Heart left ventricle (tissue), 16 donors: Measurements from ENCODE around the gene CUEDC2. TPM values are rescaled to one million over a fixed set of nuclear protein-coding genes. Genes with fewer than 3 reads are reported as not detected.

Source experiments
- ATAC-seq, 4 donors: fragments of 200-7000 bp; cut with Tn5 transposase; one replicate each; pipeline ENCODE4 v1.9.1; 2020 to 2022; ENCODE audit warnings: moderate library complexity in 4 of 4, mild to moderate bottlenecking in 3 of 4, moderate number of reproducible peaks in 1 of 4
- DNase-seq, 5 donors: peaks; one replicate each; pipeline ENCODE4 v3.0.0-alpha.2; 2020
- H3K27ac ChIP-seq, 12 donors: fragments of 200-600 bp; sonication (generic) in 4 of 12; one replicate each; pipeline versions ENCODE4 v1.5.0 to v1.8.0; 2016 to 2022; ENCODE audit warnings: mild to moderate bottlenecking in 2 of 12
- H3K27me3 ChIP-seq, 9 donors: fragments of 200-600 bp; sonication (generic) in 2 of 9; one replicate each; pipeline versions ENCODE4 v1.5.1 to v1.8.0; 2016 to 2022; ENCODE audit warnings: mild to moderate bottlenecking in 3 of 9
- H3K36me3 ChIP-seq, 9 donors: fragments of 200-600 bp; sonication (generic) in 2 of 9; one replicate each; pipeline versions ENCODE4 v1.5.0 to v1.8.0; 2018 to 2022; ENCODE audit warnings: mild to moderate bottlenecking in 2 of 9
- H3K4me1 ChIP-seq, 12 donors: fragments of 200-600 bp; sonication (generic) in 4 of 12; one replicate each; pipeline versions ENCODE4 v1.5.0 to v1.8.0; 2016 to 2022; ENCODE audit warnings: mild to moderate bottlenecking in 3 of 12
- H3K4me3 ChIP-seq, 12 donors: fragments of 200-600 bp; sonication (generic) in 4 of 12; one replicate each; pipeline versions ENCODE4 v1.5.0 to v1.8.0; 2017 to 2022; ENCODE audit warnings: mild to moderate bottlenecking in 9 of 12, moderate library complexity in 4 of 12
- H3K9me3 ChIP-seq, 12 donors: fragments of 200-600 bp; sonication (generic) in 4 of 12; one replicate each; pipeline versions ENCODE4 v1.5.0 to v1.8.0; 2016 to 2022; ENCODE audit warnings: mild to moderate bottlenecking in 1 of 12
- CTCF ChIP-seq, 12 donors: fragments of 200-600 bp; sonication (generic) in 4 of 12; IDR thresholded peaks; one replicate each; pipeline versions ENCODE4 v1.5.0 to v1.8.0; 2018 to 2022; ENCODE audit warnings: antibody characterized with exemption in 12 of 12, mild to moderate bottlenecking in 5 of 12
- POLR2A ChIP-seq, 2 donors: fragments of 450-650 bp; IDR thresholded peaks; one replicate each; pipeline ENCODE4 v1.6.1; 2017; ENCODE audit warnings: antibody characterized with exemption in 2 of 2, mild to moderate bottlenecking in 2 of 2, moderate library complexity in 2 of 2
- WGBS, 4 donors: extraction: QIAGEN DNeasy Blood & Tissue Kit in 2 of 4; methylation state at CpG; one replicate each; pipeline versions ENCODE4 v1.1.5 to v1.1.7; 2013 to 2018; 5-methylcytosine and 5-hydroxymethylcytosine counted together
- intact Hi-C, 10 donors: fragments of 100-400 bp; cut with DNase I; formaldehyde crosslinking; loops; one replicate each; pipeline versions ENCODE4 v1.11.1 to v1.14.2; 2022
- polyA plus RNA-seq, 2 donors: library from polyadenylated mRNA; stranded (reverse); fragments of 200-250 nt; gene quantifications; one replicate each; pipeline ENCODE4 v1.2.3, GENCODE V29; 2013
- total RNA-seq, 9 donors: library from RNA; depleted of rRNA in 2 of 9; stranded (reverse); fragments of >200 nt in 2 of 9; fragmentation: NEBNext Ultra II Directional in 3 of 9; extraction: Animal tissue kit (Norgen Biotek cat#: 25700) in 3 of 9; gene quantifications; one replicate each; pipeline versions ENCODE4 v1.1.0 to v1.2.4, GENCODE V29; 2016 to 2023
- donor health status: ischemic (EF 13 %, LVEDD 7.1; RV severe dilation, severe dysfunction).
- donor health status: healthy with polysubstance abuse.
- donor health status: DM: no; HTN: yes; CAD: no.
- donor health status: DM: no; HTN: no; CAD: no.
- donor health status: ischemic (EF 25% LVEDD 6.9; RV normal size, moderate dysfunction).
- donor health status: ischemic (EF 25% LVEDD 5.7; RV mildly dilated, moderate dysfunction).
- donor health status: healthy.
- donor health status: DM: yes; HTN: yes; CAD: no.
- donor health status: ischemic (EF 35%, LVEDD 5.7; RV mildly dilated, moderate dysfunction).
- donor health status: nonischemic (EF 11% LVEDD 7.7; RV severe dilation, severe dysfunction).
- donor health status: DM: yes; HTN: yes; CAD: no.
- donor health status: PGD.
- donor health status: ischemic (EF 29% LVEDD 5.4; RV normal size, mild dysfunction).
- donor health status: nonischemic (EF 23%, LVEDD 6.1; RV moderate dilation, normal function).

The CUEDC2 gene
- total and polyA plus RNA-seq, 11 donors, result 62.0 to 107 (median 79.2) TPM

DNA sequence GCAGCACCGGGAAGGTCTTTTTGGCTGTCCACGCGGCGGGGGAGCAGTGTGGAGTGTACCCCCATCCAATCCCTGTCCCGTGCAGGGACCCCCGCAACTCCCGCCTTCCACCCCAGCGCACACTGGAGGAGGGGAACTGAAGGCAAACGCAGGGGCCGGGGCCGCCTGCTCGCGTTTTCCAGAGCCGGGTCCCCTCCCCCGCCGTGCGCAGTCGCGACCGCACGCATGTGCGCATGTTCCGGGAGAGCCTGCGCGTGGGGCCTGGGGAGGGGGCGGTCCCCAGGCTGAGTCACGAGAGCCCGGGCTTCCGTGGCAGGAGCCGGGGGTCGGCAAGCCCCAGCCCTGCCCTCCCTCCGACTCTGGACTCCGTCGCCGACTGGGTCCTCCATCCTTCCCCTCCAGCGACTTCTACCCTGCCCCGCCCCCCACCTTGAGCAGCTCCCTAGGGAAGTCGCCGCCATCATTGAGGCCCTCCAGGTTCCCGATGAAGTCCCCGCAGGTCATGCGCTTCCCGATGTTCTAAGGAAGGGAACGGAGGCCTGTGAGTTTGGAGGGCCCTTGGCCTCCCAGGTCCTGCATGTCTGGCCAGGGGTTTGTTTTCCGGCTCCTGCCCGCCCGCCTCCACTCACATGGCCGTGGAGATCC, 21.8 kb downstream of the CUEDC2 start:
- peak in 1 of 5 donors; percentile 22 for DNase-seq
- Histone ChIP-seq H3K4me3 (peak overlapping the region in 11 of 12 donors; percentile 6 to 50 (median 32)), H3K27me3 (peaks cover 24 to 82% (median 49%) of the 10 kb centered on the region in 9 donors), H3K27ac (peak overlapping the region in 1 of 12 donors; percentile 99), H3K9me3 (no peaks in the 10 kb centered on the region), H3K4me1 (peaks cover 0 to 26% (median 9%) of the 10 kb centered on the region in 12 donors), H3K36me3 (no peaks in the 10 kb centered on the region)
- peak in 1 of 4 donors; percentile 33 for ATAC-seq
- TF ChIP-seq POLR2A (IDR thresholded peaks at IDR 0.05), result no peak
- no peak for TF ChIP-seq CTCF (IDR thresholded peaks at IDR 0.05)
- 2 to 11% (median 4%) methylated on average over 3 to 48 of the region's 48 CpGs for WGBS, 4 donors
- intact Hi-C loops, result loop anchor here in 1 of 10 donors (10.0 kb wide), 1 partner anchor 246 kb away; no protein-coding TSS in a partner anchor

- H3K27ac ChIP-seq, result peak overlapping the region in 1 of 12 donors; percentile 99
- ATAC-seq, result no peak
- no peaks in the 10 kb centered on the region for H3K36me3 ChIP-seq
- 34 to 50% (median 39%) methylated on average over 16 to 24 of the region's 24 CpGs for WGBS, 4 donors
- no peak for DNase-seq
- intact Hi-C loops, result loop anchor here in 3 of 10 donors (5.0 to 10.0 kb wide), 3 partner anchors 67 to 245 kb away; partner anchors contain the start of gene ELOVL3 (in 1 of the 3)
- H3K9me3 ChIP-seq, result no peaks in the 10 kb centered on the region
- H3K27me3 ChIP-seq, result peaks cover 20 to 75% (median 43%) of the 10 kb centered on the region in 9 donors
- H3K4me3 ChIP-seq, result peak overlapping the region in 11 of 12 donors; percentile 9 to 53 (median 39)
- no peak for TF ChIP-seq CTCF (IDR thresholded peaks at IDR 0.05)
- peaks cover 0 to 26% (median 9%) of the 10 kb centered on the region in 12 donors for H3K4me1 ChIP-seq
Observed at GRCh38 chr10:102409604-102410428, 22.6 kb downstream of the CUEDC2 start.

- DNase-seq, result peak in 2 of 5 donors; percentile 36 to 56
- peak in 3 of 4 donors; percentile 6 to 60 (median 21) for ATAC-seq
- Histone ChIP-seq H3K4me3 (peak overlapping the region in 10 of 12 donors; percentile 17 to 53 (median 42)), H3K27me3 (peaks cover 20 to 66% (median 39%) of the 10 kb centered on the region in 9 donors), H3K9me3 (no peaks in the 10 kb centered on the region), H3K36me3 (no peaks in the 10 kb centered on the region), H3K27ac (peak overlapping the region in 1 of 12 donors; percentile 99), H3K4me1 (peaks cover 0 to 26% (median 9%) of the 10 kb centered on the region in 12 donors)
- 1 to 6% (median 2%) methylated on average over 15 to 103 of the region's 103 CpGs for WGBS, 4 donors
- no peak for TF ChIP-seq CTCF (IDR thresholded peaks at IDR 0.05)
- TF ChIP-seq POLR2A (IDR thresholded peaks at IDR 0.05), result no peak
- intact Hi-C loops, result loop anchor here in 2 of 10 donors (5.0 kb wide), 2 partner anchors 68 to 182 kb away; partner anchors contain the start of gene ELOVL3 (in 1 of the 2)
Observed at GRCh38 chr10:102408728-102409603, 23.4 kb downstream of the CUEDC2 start.
